CD1c-positive myeloid dendritic cell (primary cell): Measurements from ENCODE around the gene PHACTR2.
"Not testable (repeated sequence)": the region's sequence is repeated elsewhere in the genome, so short reads cannot be mapped to it uniquely, and the experiment has no call there.

Source experiments
- DNase-seq: peaks from one replicate; pipeline ENCODE4 v3.0.0-alpha.2; 2016; ENCODE audit errors: extremely low spot score

PHACTR2 gene

GRCh38 chr6:143807103-143807772 is 129.5 kb downstream of the PHACTR2 start:
- peak; percentile 56 for DNase-seq

- DNase-seq = no peak
Measured at GRCh38 chr6:143810745-143811144, 133.0 kb downstream of the PHACTR2 start.

GRCh38 chr6:143811501-143812157 is 133.9 kb downstream of the PHACTR2 start:
- no peak for DNase-seq

GRCh38 chr6:143817621-143818020 is 139.9 kb downstream of the PHACTR2 start:
- DNase-seq = no peak

GRCh38 chr6:143821359-143821758 is 143.6 kb downstream of the PHACTR2 start:
- DNase-seq = no peak

- DNase-seq = no peak
Measured at GRCh38 chr6:143822584-143823024, 144.8 kb downstream of the PHACTR2 start.

GRCh38 chr6:143823548-143823947 is 145.8 kb downstream of the PHACTR2 start:
- DNase-seq = no peak

GRCh38 chr6:143828572-143828971 is 150.8 kb downstream of the PHACTR2 start:
- DNase-seq = no peak

- no peak for DNase-seq
Measured at GRCh38 chr6:143836150-143836549, 158.4 kb downstream of the PHACTR2 start.

GRCh38 chr6:143838395-143838794 is 160.6 kb downstream of the PHACTR2 start:
- DNase-seq = no peak

- DNase-seq = no peak
Measured at GRCh38 chr6:143839196-143839595, 161.4 kb downstream of the PHACTR2 start.

GRCh38 chr6:143840595-143841265 is 163.0 kb downstream of the PHACTR2 start:
- no peak for DNase-seq

GRCh38 chr6:143842461-143842901 is 164.7 kb downstream of the PHACTR2 start:
- DNase-seq = peak; percentile 34

GRCh38 chr6:143842902-143843676 is 165.3 kb downstream of the PHACTR2 start, which contains the start of gene LTV1:
LTV1 (plus strand) TSS chr6:143843338; CDS start chr6:143843478, 140 bp downstream.
- DNase-seq = peak; percentile 97

GRCh38 chr6:143843677-143843999 is 165.9 kb downstream of the PHACTR2 start:
- DNase-seq = peak; percentile 36

- DNase-seq = peak; percentile 53
Measured at GRCh38 chr6:143844006-143844405, 166.2 kb downstream of the PHACTR2 start.

- DNase-seq = no peak
Measured at GRCh38 chr6:143845033-143845432, 167.3 kb downstream of the PHACTR2 start.

- DNase-seq = not testable (repeated sequence)
Measured at GRCh38 chr6:143851706-143852105, 173.9 kb downstream of the PHACTR2 start.

- not testable (repeated sequence) for DNase-seq
Measured at GRCh38 chr6:143855057-143855456, 177.3 kb downstream of the PHACTR2 start.

GRCh38 chr6:143856762-143857161 is 179.0 kb downstream of the PHACTR2 start:
- not testable (repeated sequence) for DNase-seq

- no peak for DNase-seq
Measured at GRCh38 chr6:143857651-143858050, 179.9 kb downstream of the PHACTR2 start.
